ENCODE data around the gene SLC49A3.

GRCh38 chr4:718460-718859, 29.5 kb upstream of the SLC49A3 start:
- TF ChIP-seq, protein P1, sequence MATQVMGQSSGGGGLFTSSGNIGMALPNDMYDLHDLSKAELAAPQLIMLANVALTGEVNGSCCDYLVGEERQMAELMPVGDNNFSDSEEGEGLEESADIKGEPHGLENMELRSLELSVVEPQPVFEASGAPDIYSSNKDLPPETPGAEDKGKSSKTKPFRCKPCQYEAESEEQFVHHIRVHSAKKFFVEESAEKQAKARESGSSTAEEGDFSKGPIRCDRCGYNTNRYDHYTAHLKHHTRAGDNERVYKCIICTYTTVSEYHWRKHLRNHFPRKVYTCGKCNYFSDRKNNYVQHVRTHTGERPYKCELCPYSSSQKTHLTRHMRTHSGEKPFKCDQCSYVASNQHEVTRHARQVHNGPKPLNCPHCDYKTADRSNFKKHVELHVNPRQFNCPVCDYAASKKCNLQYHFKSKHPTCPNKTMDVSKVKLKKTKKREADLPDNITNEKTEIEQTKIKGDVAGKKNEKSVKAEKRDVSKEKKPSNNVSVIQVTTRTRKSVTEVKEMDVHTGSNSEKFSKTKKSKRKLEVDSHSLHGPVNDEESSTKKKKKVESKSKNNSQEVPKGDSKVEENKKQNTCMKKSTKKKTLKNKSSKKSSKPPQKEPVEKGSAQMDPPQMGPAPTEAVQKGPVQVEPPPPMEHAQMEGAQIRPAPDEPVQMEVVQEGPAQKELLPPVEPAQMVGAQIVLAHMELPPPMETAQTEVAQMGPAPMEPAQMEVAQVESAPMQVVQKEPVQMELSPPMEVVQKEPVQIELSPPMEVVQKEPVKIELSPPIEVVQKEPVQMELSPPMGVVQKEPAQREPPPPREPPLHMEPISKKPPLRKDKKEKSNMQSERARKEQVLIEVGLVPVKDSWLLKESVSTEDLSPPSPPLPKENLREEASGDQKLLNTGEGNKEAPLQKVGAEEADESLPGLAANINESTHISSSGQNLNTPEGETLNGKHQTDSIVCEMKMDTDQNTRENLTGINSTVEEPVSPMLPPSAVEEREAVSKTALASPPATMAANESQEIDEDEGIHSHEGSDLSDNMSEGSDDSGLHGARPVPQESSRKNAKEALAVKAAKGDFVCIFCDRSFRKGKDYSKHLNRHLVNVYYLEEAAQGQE (IDR thresholded peaks at IDR 0.05; ENCODE audit: insufficient read depth in 1 of 2, low read depth in 2 of 2, low read length in 2 of 2) = no peak
- TF ChIP-seq TAF1 (IDR thresholded peaks at IDR 0.05; ENCODE audit: borderline replicate concordance, insufficient read depth, low read length) = no peak

Measured in PFSK-1 (cell line).